ENCODE measurements around the gene RNF157.

Gene RNF157

DNA sequence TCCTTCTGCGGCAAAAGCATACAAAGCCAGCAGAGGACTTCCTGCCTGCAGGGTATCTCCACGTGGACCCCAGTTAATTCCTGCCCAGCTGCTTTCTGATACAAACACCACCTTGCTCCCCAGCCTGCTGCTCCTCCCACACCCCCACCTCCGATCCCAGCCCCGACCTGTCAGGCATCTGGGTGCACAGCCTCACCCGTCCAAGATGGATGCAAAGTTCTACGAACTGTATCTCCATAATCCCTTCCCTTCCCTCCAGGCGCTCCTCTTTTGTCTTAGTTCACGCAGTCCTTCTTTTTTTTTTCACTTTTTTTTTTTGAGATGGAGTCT lies 83.7 kb downstream of the RNF157 start:
- TF ChIP-seq POLR2AphosphoS5 (IDR thresholded peaks at IDR 0.05; ENCODE audit: borderline replicate concordance, low read depth, low read length) = no peak
- Histone ChIP-seq H3K4me3 (no peak overlapping the region), H3K27ac (no peak overlapping the region), H3K9me3 (ENCODE audit: low read depth, low read length) (no peaks in the 10 kb centered on the region), H3K9ac (ENCODE audit: insufficient read length) (no peak overlapping the region), H3K36me3 (ENCODE audit: insufficient read depth, low read length) (no peaks in the 10 kb centered on the region)
- no peak for DNase-seq (ENCODE audit: low read depth, low spot score)

DNA sequence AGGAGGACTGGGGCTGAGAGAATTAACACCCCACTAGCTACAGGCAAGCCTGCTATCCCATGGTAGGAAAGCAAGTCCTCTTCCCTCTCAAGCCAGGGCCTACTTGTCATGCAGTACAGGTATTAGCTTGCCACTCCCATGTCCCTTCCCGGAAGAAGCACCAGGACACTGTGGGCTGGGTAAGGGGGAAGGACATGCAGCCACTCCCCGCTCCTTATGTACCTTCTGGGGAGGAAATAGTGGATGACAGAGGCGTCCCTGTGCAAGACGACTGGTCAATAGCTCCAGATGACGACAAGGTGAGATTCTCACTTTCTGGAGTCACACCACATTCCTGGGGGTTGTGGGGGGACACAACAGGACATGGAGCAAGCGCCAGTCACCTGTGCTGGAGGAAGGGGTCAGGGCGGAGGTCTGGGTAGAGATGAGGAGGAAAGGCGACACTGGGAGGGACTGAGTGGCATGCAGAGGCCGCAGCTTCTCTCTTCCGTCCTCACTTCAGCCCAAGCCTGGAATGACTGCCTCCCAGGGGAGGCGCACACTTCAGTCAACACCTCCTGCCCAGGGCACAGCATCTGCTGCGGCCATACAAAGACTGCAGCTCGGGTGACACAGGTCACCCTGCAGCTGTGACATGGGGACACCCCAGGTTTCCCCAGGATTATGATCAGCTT lies 84.2 kb downstream of the RNF157 start:
- no peaks in the 10 kb centered on the region for H3K36me3 ChIP-seq (ENCODE audit: insufficient read depth, low read length)
- TF ChIP-seq EZH2 (IDR thresholded peaks at IDR 0.05) = no peak
- TF ChIP-seq FOXP2 (optimal IDR thresholded peaks at IDR 0.05; ENCODE audit: control extremely low read depth, extremely low read length, insufficient read depth) = no peak
- TF ChIP-seq POLR2AphosphoS5 (IDR thresholded peaks at IDR 0.05; ENCODE audit: borderline replicate concordance, low read depth, low read length) = no peak
- no peak for DNase-seq (ENCODE audit: low read depth, low spot score)
- H3K9me3 ChIP-seq (ENCODE audit: low read depth, low read length) = no peaks in the 10 kb centered on the region
- no peak overlapping the region for H3K27ac ChIP-seq
- no peak overlapping the region for H3K4me3 ChIP-seq
- no peak overlapping the region for H3K9ac ChIP-seq (ENCODE audit: insufficient read length)

DNA sequence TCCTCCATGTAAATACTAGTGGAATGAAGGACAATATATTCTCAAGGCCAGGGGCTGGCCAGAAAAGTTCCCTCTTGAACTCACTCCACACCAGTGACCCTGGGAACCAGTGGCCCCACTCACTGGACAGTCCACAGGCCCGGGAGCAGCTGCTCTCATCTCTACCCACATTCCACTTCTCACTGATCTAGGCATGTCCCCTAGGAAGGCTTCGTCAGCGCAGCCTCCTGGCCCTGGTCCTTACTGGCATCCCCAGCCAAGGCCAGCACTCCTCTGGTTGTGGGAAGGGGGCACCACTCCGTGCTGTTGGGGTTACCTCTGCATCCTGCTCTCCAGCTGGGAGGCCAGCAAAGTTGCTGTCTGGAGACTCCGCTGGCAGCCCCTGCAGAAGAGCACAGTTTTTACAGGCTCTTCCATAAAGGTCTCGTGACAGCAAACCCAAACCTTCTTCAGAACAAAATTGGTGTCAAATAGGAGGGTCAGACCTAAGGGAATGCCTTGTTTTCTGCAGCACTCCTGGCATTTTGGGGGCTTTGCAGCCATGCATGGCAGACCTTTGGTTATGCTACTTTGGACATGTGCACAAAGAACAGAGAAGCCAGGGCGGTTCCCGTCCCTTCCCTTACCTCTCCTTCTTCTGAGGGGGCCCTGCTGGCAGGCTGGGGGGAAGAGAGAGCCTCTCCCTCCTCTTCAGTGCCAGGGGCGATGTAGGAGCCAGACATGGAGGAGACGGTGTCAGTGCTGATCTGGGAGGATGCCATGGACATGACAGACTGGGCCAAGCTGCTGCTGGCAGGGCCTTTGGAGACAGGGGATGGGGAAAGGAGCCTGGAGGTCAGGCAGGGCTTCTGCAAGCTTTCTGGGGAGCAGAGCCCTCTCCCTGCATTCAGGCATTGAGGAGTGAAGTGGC lies 85.1 kb downstream of the RNF157 start:
- Histone ChIP-seq H3K27ac (no peak overlapping the region), H3K4me3 (no peak overlapping the region), H3K9ac (ENCODE audit: insufficient read length) (no peak overlapping the region), H3K9me3 (ENCODE audit: low read depth, low read length) (no peaks in the 10 kb centered on the region), H3K36me3 (ENCODE audit: insufficient read depth, low read length) (no peaks in the 10 kb centered on the region)
- no peak for TF ChIP-seq EZH2 (IDR thresholded peaks at IDR 0.05)
- no peak for TF ChIP-seq FOXP2 (optimal IDR thresholded peaks at IDR 0.05; ENCODE audit: control extremely low read depth, extremely low read length, insufficient read depth)
- no peak for TF ChIP-seq POLR2AphosphoS5 (IDR thresholded peaks at IDR 0.05; ENCODE audit: borderline replicate concordance, low read depth, low read length)
- no peak for DNase-seq (ENCODE audit: low read depth, low spot score)

DNA sequence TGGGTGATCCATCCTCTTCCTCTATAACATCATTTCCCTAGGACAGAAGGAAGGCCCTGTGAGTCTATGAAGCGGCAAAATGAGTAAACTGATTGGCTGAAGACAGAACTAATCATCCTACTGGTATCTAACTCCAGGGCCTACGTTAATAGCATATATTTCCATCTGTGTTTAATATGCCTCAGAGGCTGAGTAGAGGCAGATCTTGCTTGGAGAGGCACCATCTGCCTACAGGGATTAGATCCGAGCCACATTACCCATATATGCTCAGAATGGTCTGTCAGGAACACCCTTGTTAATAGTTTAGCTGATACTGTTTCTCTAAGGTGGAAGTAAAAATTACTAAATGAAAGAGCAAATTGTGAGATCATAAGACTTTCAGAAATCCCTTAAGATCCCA lies 86.0 kb downstream of the RNF157 start:
- TF ChIP-seq FOXP2 (optimal IDR thresholded peaks at IDR 0.05; ENCODE audit: control extremely low read depth, extremely low read length, insufficient read depth) (no peak), POLR2AphosphoS5 (IDR thresholded peaks at IDR 0.05; ENCODE audit: borderline replicate concordance, low read depth, low read length) (no peak), EZH2 (IDR thresholded peaks at IDR 0.05) (no peak)
- Histone ChIP-seq H3K36me3 (ENCODE audit: insufficient read depth, low read length) (no peaks in the 10 kb centered on the region), H3K9ac (ENCODE audit: insufficient read length) (no peak overlapping the region), H3K4me3 (no peak overlapping the region), H3K9me3 (ENCODE audit: low read depth, low read length) (no peaks in the 10 kb centered on the region), H3K27ac (no peak overlapping the region)
- no peak for DNase-seq (ENCODE audit: low read depth, low spot score)

DNA sequence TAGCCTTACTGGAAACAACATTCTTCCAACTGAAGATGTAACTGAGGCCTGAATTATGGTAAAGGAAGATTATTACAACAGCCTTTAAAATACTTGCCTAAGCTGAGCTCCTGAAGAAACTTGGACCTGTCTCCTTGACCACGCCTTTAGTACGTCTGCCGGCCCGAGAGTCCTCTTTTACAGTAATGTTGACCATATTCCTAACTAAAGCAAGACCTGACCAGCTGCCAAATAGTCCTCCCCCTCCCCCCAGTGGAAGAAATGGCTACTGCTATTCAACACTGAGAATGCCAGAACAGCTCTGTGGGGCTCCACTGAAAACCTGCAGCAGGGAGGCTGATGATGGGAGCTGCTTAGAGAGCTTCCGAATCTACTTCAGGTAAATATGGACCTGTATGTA lies 86.7 kb downstream of the RNF157 start:
- no peaks in the 10 kb centered on the region for H3K9me3 ChIP-seq (ENCODE audit: low read depth, low read length)
- H3K36me3 ChIP-seq (ENCODE audit: insufficient read depth, low read length) = no peaks in the 10 kb centered on the region
- H3K9ac ChIP-seq (ENCODE audit: insufficient read length) = no peak overlapping the region
- H3K27ac ChIP-seq = no peak overlapping the region
- no peak for DNase-seq (ENCODE audit: low read depth, low spot score)
- TF ChIP-seq POLR2AphosphoS5 (IDR thresholded peaks at IDR 0.05; ENCODE audit: borderline replicate concordance, low read depth, low read length) = no peak
- TF ChIP-seq EZH2 (IDR thresholded peaks at IDR 0.05) = no peak
- TF ChIP-seq FOXP2 (optimal IDR thresholded peaks at IDR 0.05; ENCODE audit: control extremely low read depth, extremely low read length, insufficient read depth) = no peak
- H3K4me3 ChIP-seq = no peak overlapping the region

DNA sequence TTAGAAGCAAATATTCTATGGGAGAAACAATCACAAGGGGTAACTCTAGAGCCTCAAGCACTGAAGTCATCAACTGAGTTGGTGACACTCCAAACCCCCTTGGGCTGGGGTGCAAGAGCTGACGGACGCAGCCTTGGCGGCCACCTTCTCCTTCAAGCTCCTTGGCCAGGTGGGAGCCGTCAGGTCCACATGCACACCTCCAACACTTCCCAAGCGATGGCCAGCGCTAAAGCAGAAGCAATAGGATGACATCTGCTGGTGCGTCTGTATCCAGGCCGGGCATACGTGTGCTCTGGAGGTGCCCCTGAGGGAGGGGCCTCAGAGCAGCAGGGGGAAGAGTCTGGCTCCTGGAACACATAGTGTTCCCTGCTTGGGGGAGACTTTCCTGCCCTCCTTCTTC lies 87.1 kb downstream of the RNF157 start:
- no peak overlapping the region for H3K27ac ChIP-seq
- TF ChIP-seq FOXP2 (optimal IDR thresholded peaks at IDR 0.05; ENCODE audit: control extremely low read depth, extremely low read length, insufficient read depth) = no peak
- TF ChIP-seq POLR2AphosphoS5 (IDR thresholded peaks at IDR 0.05; ENCODE audit: borderline replicate concordance, low read depth, low read length) = no peak
- no peaks in the 10 kb centered on the region for H3K36me3 ChIP-seq (ENCODE audit: insufficient read depth, low read length)
- DNase-seq (ENCODE audit: low read depth, low spot score) = no peak
- H3K9me3 ChIP-seq (ENCODE audit: low read depth, low read length) = no peaks in the 10 kb centered on the region
- no peak overlapping the region for H3K9ac ChIP-seq (ENCODE audit: insufficient read length)
- H3K4me3 ChIP-seq = no peak overlapping the region

DNA sequence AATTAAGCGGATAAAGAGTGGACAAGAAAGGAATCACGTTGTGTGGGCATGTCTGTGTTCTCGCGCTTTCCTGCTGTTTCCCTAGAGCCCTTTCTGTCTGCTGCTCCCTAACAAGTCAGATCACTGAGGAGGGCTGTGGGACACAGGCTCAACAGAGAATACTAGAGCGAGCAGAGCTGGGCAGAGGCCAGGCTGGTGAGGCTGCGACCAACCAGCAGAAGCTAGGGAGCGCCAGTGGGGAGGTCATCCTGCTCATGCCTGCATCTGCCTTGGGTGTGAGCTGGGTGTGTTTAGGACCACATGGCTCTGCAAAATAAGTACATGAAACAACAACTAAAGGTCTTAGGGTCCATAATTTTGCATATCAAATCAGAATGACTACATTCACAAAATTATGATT lies 87.7 kb downstream of the RNF157 start:
- DNase-seq (ENCODE audit: low read depth, low spot score) = no peak
- TF ChIP-seq POLR2AphosphoS5 (IDR thresholded peaks at IDR 0.05; ENCODE audit: borderline replicate concordance, low read depth, low read length) (no peak), FOXP2 (optimal IDR thresholded peaks at IDR 0.05; ENCODE audit: control extremely low read depth, extremely low read length, insufficient read depth) (no peak), EZH2 (IDR thresholded peaks at IDR 0.05) (no peak)
- H3K27ac ChIP-seq = no peak overlapping the region
- H3K4me3 ChIP-seq = no peak overlapping the region
- no peaks in the 10 kb centered on the region for H3K36me3 ChIP-seq (ENCODE audit: insufficient read depth, low read length)
- H3K9me3 ChIP-seq (ENCODE audit: low read depth, low read length) = no peaks in the 10 kb centered on the region
- no peak overlapping the region for H3K9ac ChIP-seq (ENCODE audit: insufficient read length)

DNA sequence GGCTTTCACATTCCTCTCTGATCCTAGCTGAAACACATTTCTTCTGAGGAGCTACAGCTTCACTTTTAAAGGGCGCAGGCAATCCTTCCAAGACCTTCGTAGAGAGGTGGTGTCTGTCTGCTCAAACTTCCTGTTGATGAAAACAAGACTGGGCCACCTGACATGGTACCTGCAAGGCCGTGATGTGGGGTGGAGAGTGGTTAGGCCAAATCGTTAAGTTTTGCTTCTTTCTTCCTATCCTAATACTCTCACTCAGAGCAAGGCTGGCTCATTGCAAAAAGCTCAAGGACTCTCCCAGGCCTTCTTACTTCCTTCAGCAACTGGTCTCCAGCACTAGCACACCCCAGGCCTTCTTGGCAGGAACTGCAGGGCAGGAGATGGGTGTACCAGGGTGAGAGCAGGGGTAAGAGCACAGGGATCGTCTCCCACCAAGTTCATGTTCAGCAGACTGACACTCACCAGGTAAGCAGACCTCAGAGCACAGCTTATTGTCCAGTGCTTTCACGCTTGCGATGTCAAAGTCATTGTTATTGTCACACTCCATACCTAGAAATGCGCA lies 88.3 kb downstream of the RNF157 start:
- no peaks in the 10 kb centered on the region for H3K36me3 ChIP-seq (ENCODE audit: insufficient read depth, low read length)
- no peak overlapping the region for H3K27ac ChIP-seq
- TF ChIP-seq EZH2 (IDR thresholded peaks at IDR 0.05) = no peak
- no peak for TF ChIP-seq FOXP2 (optimal IDR thresholded peaks at IDR 0.05; ENCODE audit: control extremely low read depth, extremely low read length, insufficient read depth)
- TF ChIP-seq POLR2AphosphoS5 (IDR thresholded peaks at IDR 0.05; ENCODE audit: borderline replicate concordance, low read depth, low read length) = no peak
- DNase-seq (ENCODE audit: low read depth, low spot score) = no peak
- no peaks in the 10 kb centered on the region for H3K9me3 ChIP-seq (ENCODE audit: low read depth, low read length)
- no peak overlapping the region for H3K4me3 ChIP-seq
- H3K9ac ChIP-seq (ENCODE audit: insufficient read length) = no peak overlapping the region
